ENCODE results near the gene CIAO2A.

DNA sequence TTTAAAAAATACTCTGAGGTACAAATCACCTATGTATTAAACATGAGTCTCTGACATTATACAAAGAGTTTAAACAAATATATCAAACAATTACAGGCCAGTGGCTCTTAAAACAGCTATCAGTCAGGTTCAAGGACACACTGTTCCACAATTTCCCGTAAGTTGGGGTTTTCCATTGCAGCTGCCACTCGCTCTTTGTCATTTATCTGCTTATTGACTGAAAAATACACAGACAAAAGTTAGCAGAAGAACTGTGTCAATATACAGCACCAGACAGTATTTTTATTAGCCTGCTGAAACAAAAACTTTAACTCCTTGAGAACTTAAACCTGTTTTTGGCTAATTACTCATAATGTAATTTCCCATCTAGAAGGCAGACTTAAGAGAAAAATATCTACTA, 20.8 kb downstream of the CIAO2A start:
- TF ChIP-seq CTCF (IDR thresholded peaks at IDR 0.05; ENCODE audit: insufficient read depth, low read length): no peak
- no peak for TF ChIP-seq POLR2AphosphoS5 (IDR thresholded peaks at IDR 0.05; ENCODE audit: low read depth)
